T-helper 9 cell (primary cell): ENCODE data around the gene RHNO1.

Experiments used
- DNase-seq: peaks from one replicate; pipeline ENCODE4 v3.0.0-alpha.2; 2020
- total RNA-seq, 2 donors: gene quantifications; one replicate each; lab custom pipeline; 2026; lab: John Stamatoyannopoulos, UW

RHNO1 gene
- total RNA-seq = 12.1 to 33.2 reads per million in 2 donors

GRCh38 chr12:2877047-2877952 lies at the start of gene RHNO1, which contains the start of gene FOXM1:
Gene RHNO1 (plus strand): TSS chr12:2877223. CDS start chr12:2885367, 8,144 bp downstream.
Gene FOXM1 (minus strand): TSS chr12:2877174. CDS start chr12:2874478, 2,696 bp downstream.
- peak; percentile 83 for DNase-seq

GRCh38 chr12:2829275-2829674 lies 47.7 kb upstream of the RHNO1 start:
- no peak for DNase-seq

GRCh38 chr12:2832550-2833127 lies 44.4 kb upstream of the RHNO1 start:
- no peak for DNase-seq

GRCh38 chr12:2833327-2833726 lies 43.7 kb upstream of the RHNO1 start:
- no peak for DNase-seq

- no peak for DNase-seq
Measured at GRCh38 chr12:2833810-2834209, 43.2 kb upstream of the RHNO1 start.

- no peak for DNase-seq
Measured at GRCh38 chr12:2834581-2835491, 42.2 kb upstream of the RHNO1 start, which contains the start of gene NRIP2. Gene NRIP2 (minus strand): TSS chr12:2835035. CDS start chr12:2834983, 52 bp downstream.

- no peak for DNase-seq
Measured at GRCh38 chr12:2835691-2836403, 41.2 kb upstream of the RHNO1 start.

- DNase-seq = no peak
Measured at GRCh38 chr12:2836574-2836973, 40.4 kb upstream of the RHNO1 start.

- DNase-seq = no peak
Measured at GRCh38 chr12:2841056-2841650, 35.9 kb upstream of the RHNO1 start.

- DNase-seq = no peak
Measured at GRCh38 chr12:2842948-2843347, 34.1 kb upstream of the RHNO1 start.

- DNase-seq = no peak
Measured at GRCh38 chr12:2844786-2845185, 32.2 kb upstream of the RHNO1 start.

- DNase-seq = no peak
Measured at GRCh38 chr12:2845280-2845679, 31.7 kb upstream of the RHNO1 start.

GRCh38 chr12:2851931-2852330 lies 25.1 kb upstream of the RHNO1 start:
- no peak for DNase-seq

GRCh38 chr12:2853626-2854025 lies 23.4 kb upstream of the RHNO1 start:
- peak; percentile 31 for DNase-seq

GRCh38 chr12:2854669-2855453 lies 22.2 kb upstream of the RHNO1 start:
- DNase-seq = no peak

- no peak for DNase-seq
Measured at GRCh38 chr12:2855546-2855945, 21.5 kb upstream of the RHNO1 start.

GRCh38 chr12:2856051-2856450 lies 21.0 kb upstream of the RHNO1 start:
- DNase-seq = no peak

GRCh38 chr12:2857021-2857431 lies 20.0 kb upstream of the RHNO1 start, which contains the start of gene TEX52:
Gene TEX52 (minus strand): TSS chr12:2857039. CDS start chr12:2857026, 13 bp downstream.
- no peak for DNase-seq

GRCh38 chr12:2857576-2857975 lies 19.4 kb upstream of the RHNO1 start:
- DNase-seq = no peak

- DNase-seq = no peak
Measured at GRCh38 chr12:2858334-2858733, 18.7 kb upstream of the RHNO1 start.

GRCh38 chr12:2858944-2859421 lies 18.0 kb upstream of the RHNO1 start:
- no peak for DNase-seq
